Osteocyte (in vitro differentiated cells): ENCODE results near the gene PCSK6. TPM values are rescaled to one million over a fixed set of nuclear protein-coding genes. Genes with fewer than 3 reads are reported as not detected.

Source experiments
- DNase-seq: peaks from one replicate; pipeline ENCODE4 v3.0.0; 2021; ENCODE audit warnings: mixed read lengths; ENCODE audit not compliant: unreplicated experiment; ENCODE audit errors: extremely low spot score
- H3K27ac Mint-ChIP-seq: one replicate; pipeline ENCODE4 v1.8.0; 2021; ENCODE audit warnings: mild to moderate bottlenecking, mixed read lengths; ENCODE audit not compliant: unreplicated experiment
- H3K27me3 Mint-ChIP-seq: one replicate; pipeline ENCODE4 v1.8.0; 2021; ENCODE audit warnings: mixed read lengths; ENCODE audit not compliant: unreplicated experiment
- H3K36me3 Mint-ChIP-seq: one replicate; pipeline ENCODE4 v1.8.0; 2021; ENCODE audit warnings: mixed read lengths; ENCODE audit not compliant: unreplicated experiment
- H3K4me1 Mint-ChIP-seq: one replicate; pipeline ENCODE4 v1.8.0; 2021; ENCODE audit warnings: mixed read lengths; ENCODE audit not compliant: unreplicated experiment
- H3K4me3 Mint-ChIP-seq: one replicate; pipeline ENCODE4 v1.8.0; 2021; ENCODE audit warnings: mild to moderate bottlenecking, moderate library complexity, mixed read lengths; ENCODE audit not compliant: unreplicated experiment
- H3K9me3 Mint-ChIP-seq: one replicate; pipeline ENCODE4 v1.8.0; 2021; ENCODE audit warnings: mixed read lengths; ENCODE audit not compliant: unreplicated experiment
- CTCF ChIP-seq: fragments of 200-600 bp; sonication (generic); IDR thresholded peaks from 2 replicates; pipeline ENCODE4 v1.5.0; 2021; ENCODE audit warnings: antibody characterized with exemption, mild to moderate bottlenecking, moderate library complexity
- total RNA-seq: library from RNA; stranded (reverse); gene quantifications from 2 replicates; pipeline ENCODE4 v1.2.1, GENCODE V29; 2021

Gene PCSK6
- total RNA-seq, 1 donor from 2014 or later = 0.43 TPM

DNA sequence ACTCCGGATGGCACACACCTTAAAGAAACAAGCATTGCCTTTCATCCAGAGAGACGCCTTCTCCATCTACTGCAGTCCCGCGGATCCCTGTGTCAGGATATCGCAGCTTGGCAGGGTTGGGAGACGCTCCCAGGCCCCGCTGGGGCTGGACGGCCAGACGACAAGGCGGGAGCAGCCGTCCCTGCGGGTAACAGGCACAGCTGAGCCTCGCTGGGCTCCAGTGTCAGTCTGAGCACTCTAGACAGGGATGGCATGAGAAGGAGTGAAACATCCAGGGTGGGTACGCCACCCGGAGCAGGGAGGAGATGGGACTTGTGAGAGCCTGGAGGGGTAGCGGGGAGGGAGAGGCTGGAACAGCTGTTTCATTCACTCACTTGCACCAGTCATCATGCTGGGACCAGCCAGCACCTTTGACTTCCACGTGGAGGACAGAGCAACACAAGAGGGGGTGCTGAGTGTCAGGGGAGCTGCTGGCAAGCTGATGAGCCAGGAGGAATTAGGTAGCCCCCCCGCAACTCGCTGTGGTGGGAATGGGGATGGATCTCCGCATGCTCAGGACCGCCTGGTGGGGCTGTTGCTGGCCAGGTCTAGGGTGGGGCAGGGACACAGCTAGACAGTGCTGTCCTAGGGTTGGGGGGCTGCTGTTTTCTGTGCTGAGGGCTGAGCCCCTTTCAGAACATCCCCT is 162.9 kb downstream of the PCSK6 start:
- peaks cover 8% of the 10 kb centered on the region for H3K27me3 Mint-ChIP-seq
- no peak for TF ChIP-seq CTCF

DNA sequence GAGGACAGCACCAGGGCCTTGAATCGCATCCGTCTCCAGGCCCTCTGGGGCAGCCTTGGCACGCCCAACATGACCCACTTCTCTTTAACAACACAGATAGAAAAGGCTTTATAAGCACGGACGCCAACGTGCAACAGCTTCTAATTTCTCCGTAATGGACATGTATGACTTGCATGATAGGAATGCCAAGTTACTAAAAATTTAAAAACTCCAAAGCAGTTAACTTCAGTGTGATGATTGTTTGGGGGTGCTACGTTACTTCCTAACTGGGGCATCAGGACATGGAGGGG is 163.5 kb downstream of the PCSK6 start:
- H3K4me1 Mint-ChIP-seq = no peaks in the 10 kb centered on the region
- H3K27ac Mint-ChIP-seq = no peak overlapping the region
- no peaks in the 10 kb centered on the region for H3K9me3 Mint-ChIP-seq
- DNase-seq = no peak
- no peak for TF ChIP-seq CTCF
- no peaks in the 10 kb centered on the region for H3K36me3 Mint-ChIP-seq
- H3K27me3 Mint-ChIP-seq = peaks cover 14% of the 10 kb centered on the region
- H3K4me3 Mint-ChIP-seq = no peak overlapping the region

More for the DNA sequence above, 162.9 kb downstream of the PCSK6 start:
- H3K27ac Mint-ChIP-seq = no peak overlapping the region
- DNase-seq = no peak
- H3K4me1 Mint-ChIP-seq = no peaks in the 10 kb centered on the region
- no peaks in the 10 kb centered on the region for H3K36me3 Mint-ChIP-seq
- no peaks in the 10 kb centered on the region for H3K9me3 Mint-ChIP-seq
- H3K4me3 Mint-ChIP-seq = no peak overlapping the region

GRCh38 chr15:101325263-101326025 is 164.1 kb downstream of the PCSK6 start:
- Mint-ChIP-seq H3K27me3 (peaks cover 18% of the 10 kb centered on the region), H3K27ac (no peak overlapping the region), H3K9me3 (no peaks in the 10 kb centered on the region), H3K4me3 (no peak overlapping the region), H3K36me3 (no peaks in the 10 kb centered on the region), H3K4me1 (no peaks in the 10 kb centered on the region)
- no peak for TF ChIP-seq CTCF
- no peak for DNase-seq

DNA sequence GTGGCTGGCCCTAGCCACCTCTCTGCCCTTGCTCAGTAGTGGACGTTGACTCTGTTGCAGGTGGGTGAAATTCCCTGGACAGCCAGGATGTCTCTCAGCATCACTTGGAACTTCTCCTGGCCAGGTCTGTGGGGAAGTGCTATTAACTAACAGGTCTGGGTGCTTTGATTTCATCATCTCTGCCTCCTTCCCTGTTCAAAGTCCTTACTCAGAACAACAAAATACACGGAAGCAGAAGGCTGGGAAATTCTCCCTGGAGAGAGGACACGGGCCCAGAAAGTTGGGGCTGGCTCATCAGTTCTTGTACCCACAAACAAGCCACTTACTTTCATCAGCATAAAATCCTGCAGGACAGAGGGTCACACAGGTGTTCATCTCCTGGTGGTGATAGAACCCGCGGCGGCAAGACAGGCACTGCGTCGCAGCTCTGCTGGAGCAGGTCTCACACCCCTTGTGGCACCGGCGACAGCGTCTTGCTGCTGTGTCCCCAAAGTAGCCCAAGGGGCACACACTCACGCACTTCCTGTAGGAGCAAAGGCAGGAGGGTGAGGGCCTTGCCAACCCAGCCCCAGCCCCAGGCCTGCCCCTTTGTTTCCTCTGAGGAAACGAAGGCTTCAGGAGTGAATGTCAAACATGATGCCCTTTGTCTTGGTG is 164.9 kb downstream of the PCSK6 start:
- Mint-ChIP-seq H3K4me3 (no peak overlapping the region), H3K36me3 (no peaks in the 10 kb centered on the region), H3K27ac (no peak overlapping the region), H3K9me3 (no peaks in the 10 kb centered on the region), H3K27me3 (peaks cover 21% of the 10 kb centered on the region), H3K4me1 (no peaks in the 10 kb centered on the region)
- no peak for DNase-seq
- no peak for TF ChIP-seq CTCF
